Adrenal gland (tissue), 12 donors: ENCODE data around the gene KATNB1. TPM values are rescaled to one million over a fixed set of nuclear protein-coding genes. Genes with fewer than 3 reads are reported as not detected.

Experiments
- DNase-seq, 7 donors: peaks; one replicate each; pipeline ENCODE4 v3.0.0-alpha.2; 2019 to 2020
- H3K27ac ChIP-seq, 5 donors: fragments of 200-600 bp; sonication (generic) in 4 of 5; 1 replicate in 3 of 5; 2 replicates in 2 of 5; pipeline versions ENCODE4 v1.5.1 to v1.8.0; 2016 to 2020; ENCODE audit warnings: mild to moderate bottlenecking in 1 of 5
- H3K27me3 ChIP-seq: fragments of 200-600 bp; 2 replicates; pipeline ENCODE4 v1.8.0; 2021
- H3K36me3 ChIP-seq, 2 donors: fragments of 200-600 bp; replicated peaks in 1 of 2; 1 replicate in 1 of 2; 2 replicates in 1 of 2; pipeline versions ENCODE4 v1.5.1 to v1.8.0; 2018 to 2022
- H3K4me1 ChIP-seq, 2 donors: fragments of 200-600 bp; replicated peaks in 1 of 2; 1 replicate in 1 of 2; 2 replicates in 1 of 2; pipeline versions ENCODE4 v1.5.1 to v1.8.0; 2018 to 2021
- H3K4me3 ChIP-seq, 4 donors: fragments of 200-600 bp; sonication (generic) in 3 of 4; one replicate each; pipeline ENCODE4 v1.5.1; 2016 to 2018
- H3K9me3 ChIP-seq, 3 donors: fragments of 200-600 bp; sonication (generic) in 1 of 3; replicated peaks in 1 of 3; 1 replicate in 2 of 3; 2 replicates in 1 of 3; pipeline versions ENCODE4 v1.5.1 to v1.8.0; 2016 to 2021
- POLR2A ChIP-seq, 2 donors: fragments of 450-650 bp; IDR thresholded peaks; one replicate each; pipeline ENCODE4 v1.6.1; 2017; ENCODE audit warnings: antibody characterized with exemption in 2 of 2, mild to moderate bottlenecking in 2 of 2, moderate library complexity in 1 of 2
- WGBS, 4 donors: extraction: QIAGEN DNeasy Blood & Tissue Kit in 2 of 4; methylation state at CpG; one replicate each; pipeline versions ENCODE4 v1.1.5 to v1.1.7; 2013 to 2017; 5-methylcytosine and 5-hydroxymethylcytosine counted together
- intact Hi-C, 2 donors: fragments of 100-400 bp; cut with DNase I; formaldehyde crosslinking; loops; one replicate each; pipeline versions ENCODE4 v1.14.1 to v1.15.0; 2022 to 2023
- polyA plus RNA-seq, 3 donors: library from polyadenylated mRNA; stranded (reverse); fragments of 200-250 nt in 2 of 3; fragments of 350-450 nt in 1 of 3; fragmentation: Illumina TruSeq in 1 of 3; extraction: RNeasy Lipid Tissue Mini Kit (QIAGEN cat#74804) in 1 of 3; gene quantifications; one replicate each; pipeline ENCODE4 v1.2.3, GENCODE V29; 2013 to 2014
- total RNA-seq, 9 donors: library from RNA; depleted of rRNA in 4 of 9; stranded (reverse); fragments of >200 nt in 4 of 9; fragments of 120-200 nt in 1 of 9; fragmentation: NEBNext Ultra II Directional in 1 of 9; extraction: Animal tissue kit (Norgen Biotek cat#: 25700) in 1 of 9; gene quantifications; one replicate each; pipeline versions ENCODE4 v1.1.0 to v1.2.4, GENCODE V29; 2013 to 2023
- TF ChIP-seq, protein P1 (sequence below), 6 experiments: fragments of 450-650 bp in 4 of 6; fragments of 200-600 bp in 2 of 6; sonication (generic) in 1 of 6; IDR thresholded peaks; 1 replicate in 5 of 6; 2 replicates in 1 of 6; pipeline versions ENCODE4 v1.5.1 to v1.8.0; 2016 to 2021; ENCODE audit warnings: antibody characterized with exemption in 6 of 6, mild to moderate bottlenecking in 2 of 6, moderate library complexity in 1 of 6
- donor health status: healthy with polysubstance abuse.
- donor health status: Bipolar disorder and iron deficiency.
- donor health status: DM: yes; HTN: yes; CAD: no.
- donor health status: DM: no; HTN: no; CAD: no.
- donor health status: DM: no; HTN: no; CAD: no.
- donor health status: DM: yes; HTN: yes; CAD: no.

Gene KATNB1
- total and polyA plus RNA-seq, 12 donors, result 12.9 to 85.6 (median 21.0) TPM

DNA sequence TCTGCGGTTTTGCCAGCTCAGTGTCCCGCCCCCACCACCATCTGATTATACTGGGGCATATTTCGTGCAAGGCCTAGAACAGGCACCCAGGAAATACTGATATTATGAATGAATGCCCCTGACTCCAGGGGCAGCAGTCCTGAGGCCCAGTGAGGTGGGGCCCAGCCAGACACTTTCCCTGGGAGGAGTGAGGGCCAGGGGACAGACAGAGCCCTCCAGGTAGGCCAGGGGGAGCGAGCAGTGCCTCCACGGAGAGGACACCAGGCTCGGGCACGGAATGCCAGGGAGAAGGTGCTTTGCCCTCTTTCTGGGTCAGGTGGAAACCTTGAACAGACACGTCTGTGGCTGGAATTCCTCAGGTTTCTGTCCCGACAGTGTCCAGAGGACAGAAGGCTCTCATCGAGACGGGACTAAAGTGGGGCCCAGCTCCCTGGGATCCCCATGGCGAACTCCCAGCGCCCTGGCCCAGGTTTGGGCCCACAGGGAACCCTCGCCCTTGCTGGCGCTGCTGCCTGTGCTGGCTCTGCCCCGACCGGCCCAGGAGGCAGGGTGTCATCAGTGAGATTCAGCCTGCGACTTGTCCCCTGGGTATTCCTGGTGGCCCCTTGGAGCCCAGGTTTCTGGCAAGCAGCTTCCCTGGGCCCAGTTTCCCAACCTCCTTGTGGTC lies 4.3 kb downstream of the KATNB1 start:
- intact Hi-C loops, result loop anchor here in 1 of 2 donors (5.0 kb wide), 1 partner anchor 257 kb away; no protein-coding TSS in a partner anchor

DNA sequence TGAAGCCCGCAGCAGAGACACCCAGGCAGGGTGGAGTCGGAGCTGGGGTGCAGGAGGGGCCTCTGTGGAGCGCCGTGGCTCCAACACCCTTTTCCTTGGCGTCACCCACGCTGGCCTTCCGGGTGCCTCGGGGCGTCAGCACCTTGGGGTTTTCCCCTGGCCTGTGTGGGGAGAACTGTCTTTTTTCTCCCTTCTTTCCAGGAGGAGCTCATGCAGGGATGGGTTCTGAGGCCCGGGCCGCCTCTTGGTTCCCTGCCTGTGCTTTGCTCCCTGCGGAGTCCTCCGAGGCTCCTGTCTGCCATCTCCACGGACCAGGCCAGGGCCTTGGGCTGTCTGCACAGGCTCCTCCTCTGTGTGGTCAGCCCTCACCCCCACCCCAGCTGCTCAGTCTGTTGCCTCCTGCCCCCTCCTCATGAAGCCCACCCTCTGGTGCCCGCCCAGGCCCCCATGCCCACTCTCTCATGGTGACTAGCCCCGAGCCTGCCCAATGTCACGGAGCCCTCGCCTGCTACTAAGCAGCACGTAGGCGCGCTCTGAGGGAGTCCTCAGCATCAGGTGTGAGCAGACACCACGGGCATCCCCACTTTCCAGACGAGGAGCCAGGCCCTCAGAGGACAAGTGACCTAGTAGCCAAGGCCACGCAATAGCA lies 5.0 kb downstream of the KATNB1 start:
- Histone ChIP-seq H3K36me3 (no peaks in the 10 kb centered on the region), H3K27me3 (no peaks in the 10 kb centered on the region), H3K4me1 (peaks cover 10 to 12% of the 10 kb centered on the region in 2 donors), H3K9me3 (no peaks in the 10 kb centered on the region), H3K27ac (no peak overlapping the region), H3K4me3 (no peak overlapping the region)
- TF ChIP-seq, protein P1, sequence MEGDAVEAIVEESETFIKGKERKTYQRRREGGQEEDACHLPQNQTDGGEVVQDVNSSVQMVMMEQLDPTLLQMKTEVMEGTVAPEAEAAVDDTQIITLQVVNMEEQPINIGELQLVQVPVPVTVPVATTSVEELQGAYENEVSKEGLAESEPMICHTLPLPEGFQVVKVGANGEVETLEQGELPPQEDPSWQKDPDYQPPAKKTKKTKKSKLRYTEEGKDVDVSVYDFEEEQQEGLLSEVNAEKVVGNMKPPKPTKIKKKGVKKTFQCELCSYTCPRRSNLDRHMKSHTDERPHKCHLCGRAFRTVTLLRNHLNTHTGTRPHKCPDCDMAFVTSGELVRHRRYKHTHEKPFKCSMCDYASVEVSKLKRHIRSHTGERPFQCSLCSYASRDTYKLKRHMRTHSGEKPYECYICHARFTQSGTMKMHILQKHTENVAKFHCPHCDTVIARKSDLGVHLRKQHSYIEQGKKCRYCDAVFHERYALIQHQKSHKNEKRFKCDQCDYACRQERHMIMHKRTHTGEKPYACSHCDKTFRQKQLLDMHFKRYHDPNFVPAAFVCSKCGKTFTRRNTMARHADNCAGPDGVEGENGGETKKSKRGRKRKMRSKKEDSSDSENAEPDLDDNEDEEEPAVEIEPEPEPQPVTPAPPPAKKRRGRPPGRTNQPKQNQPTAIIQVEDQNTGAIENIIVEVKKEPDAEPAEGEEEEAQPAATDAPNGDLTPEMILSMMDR (IDR thresholded peaks at IDR 0.05), result no peak
- no peak for DNase-seq
- 91 to 96% (median 93%) methylated on average over 14 to 24 of the region's 24 CpGs for WGBS, 4 donors
- intact Hi-C loops, result loop anchor here in 1 of 2 donors (5.0 kb wide), 1 partner anchor 257 kb away; no protein-coding TSS in a partner anchor

More for the DNA sequence above, 4.3 kb downstream of the KATNB1 start:
- Histone ChIP-seq H3K36me3 (no peaks in the 10 kb centered on the region), H3K4me3 (no peak overlapping the region), H3K9me3 (no peaks in the 10 kb centered on the region), H3K27ac (no peak overlapping the region), H3K4me1 (peaks cover 10 to 12% of the 10 kb centered on the region in 2 donors), H3K27me3 (no peaks in the 10 kb centered on the region)
- no peak for TF ChIP-seq POLR2A (IDR thresholded peaks at IDR 0.05)
- TF ChIP-seq, protein P1 (IDR thresholded peaks at IDR 0.05), result no peak
- DNase-seq, result no peak
- 92 to 96% (median 93%) methylated on average over 6 to 18 of the region's 18 CpGs for WGBS, 4 donors

DNA sequence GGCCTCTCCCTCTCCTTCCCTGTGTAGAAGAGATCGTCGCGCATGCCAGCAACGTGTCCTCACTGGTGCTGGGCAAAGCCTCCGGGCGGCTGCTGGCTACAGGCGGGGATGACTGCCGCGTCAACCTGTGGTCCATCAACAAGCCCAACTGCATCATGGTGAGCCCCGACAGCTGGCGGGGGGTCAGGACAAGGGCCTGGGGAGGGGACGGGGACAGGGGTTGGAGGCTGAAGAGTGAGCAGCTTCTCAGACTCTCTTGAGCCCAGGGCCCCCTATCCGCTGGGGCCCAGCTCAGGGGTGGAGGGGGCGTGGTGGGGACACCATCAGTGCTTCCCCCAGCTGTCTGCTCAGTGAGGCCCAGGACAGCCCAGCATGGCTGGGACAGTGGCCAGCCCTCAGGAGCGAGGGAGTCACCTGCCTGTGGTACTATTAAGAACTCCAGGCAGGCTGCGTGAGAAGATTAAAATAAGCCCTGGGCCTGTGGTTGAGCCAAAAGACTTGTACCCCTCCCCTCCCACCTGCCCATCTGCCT lies 6.2 kb downstream of the KATNB1 start:
- no peak for DNase-seq
- Histone ChIP-seq H3K36me3 (no peaks in the 10 kb centered on the region), H3K27me3 (no peaks in the 10 kb centered on the region), H3K4me1 (peaks cover 3 to 4% of the 10 kb centered on the region in 2 donors), H3K9me3 (no peaks in the 10 kb centered on the region), H3K4me3 (no peak overlapping the region), H3K27ac (no peak overlapping the region)
- 91 to 98% (median 97%) methylated on average over 12 to 16 of the region's 16 CpGs for WGBS, 4 donors
- intact Hi-C loops, result loop anchor here in 1 of 2 donors (5.0 kb wide), 1 partner anchor 256 kb away; no protein-coding TSS in a partner anchor
- no peak for TF ChIP-seq POLR2A (IDR thresholded peaks at IDR 0.05)
- TF ChIP-seq, protein P1 (IDR thresholded peaks at IDR 0.05), result no peak

DNA sequence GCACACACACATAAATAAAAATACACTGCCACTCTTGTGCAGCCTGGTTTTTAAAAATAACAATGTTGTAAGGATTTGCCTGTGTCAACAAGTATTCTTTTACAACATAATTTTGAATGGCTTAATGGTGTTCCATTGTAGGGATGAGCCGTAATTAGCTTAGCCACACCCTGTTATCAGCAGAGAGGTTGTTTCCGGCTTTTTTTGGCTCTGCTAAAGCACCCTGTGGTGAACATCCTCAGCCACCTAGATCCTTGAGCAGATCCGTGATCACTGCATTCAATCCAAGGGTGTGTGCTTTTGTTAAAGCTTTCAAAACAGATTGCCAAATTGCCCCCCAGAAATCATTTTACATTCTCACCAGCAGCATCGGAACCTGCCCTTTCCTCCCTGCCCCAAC lies 7.0 kb downstream of the KATNB1 start:
- TF ChIP-seq, protein P1 (IDR thresholded peaks at IDR 0.05), result no peak
- no peak for TF ChIP-seq POLR2A (IDR thresholded peaks at IDR 0.05)
- no peaks in the 10 kb centered on the region for H3K36me3 ChIP-seq

More for the DNA sequence above, 7.0 kb downstream of the KATNB1 start:
- DNase-seq, result no peak
- no peaks in the 10 kb centered on the region for H3K9me3 ChIP-seq
- H3K27me3 ChIP-seq, result no peaks in the 10 kb centered on the region
- H3K4me1 ChIP-seq, result no peaks in the 10 kb centered on the region
- no peak overlapping the region for H3K4me3 ChIP-seq
- intact Hi-C loops, result loop anchor here in 1 of 2 donors (5.0 kb wide), 1 partner anchor 255 kb away; no protein-coding TSS in a partner anchor
- no peak overlapping the region for H3K27ac ChIP-seq
- 82 to 93% (median 86%) methylated on average over 4 of the region's 4 CpGs for WGBS, 4 donors
